Liver (tissue), 9 donors: ENCODE results near the gene POC1A. TPM values are rescaled to one million over a fixed set of nuclear protein-coding genes. Genes with fewer than 3 reads are reported as not detected.
A peak's percentile ranks its signal among the peaks of the same experiment; 100 is the strongest.

Source experiments
- DNase-seq: peaks from one replicate; pipeline ENCODE4 v3.0.0-alpha.2; 2017; ENCODE audit warnings: low spot score
- H3K27ac ChIP-seq, 2 donors: one replicate each; pipeline ENCODE4 v1.7.0; 2013; ENCODE audit warnings: inconsistent platforms in 2 of 2, low read length in 2 of 2, control low read depth in 1 of 2, low read depth in 1 of 2, mild to moderate bottlenecking in 1 of 2
- H3K27me3 ChIP-seq, 4 donors: one replicate each; pipeline versions ENCODE4 v1.6.1 to v1.7.0; 2013; ENCODE audit warnings: low read length in 3 of 4, inconsistent platforms in 1 of 4, mild to moderate bottlenecking in 1 of 4, moderate library complexity in 1 of 4; ENCODE audit not compliant: control insufficient read depth in 4 of 4, insufficient read depth in 4 of 4
- H3K36me3 ChIP-seq, 4 donors: one replicate each; pipeline versions ENCODE4 v1.6.1 to v1.7.0; 2013; ENCODE audit warnings: low read length in 3 of 4, mild to moderate bottlenecking in 3 of 4, low read depth in 1 of 4, moderate library complexity in 1 of 4; ENCODE audit not compliant: control insufficient read depth in 4 of 4, insufficient read depth in 3 of 4
- H3K4me1 ChIP-seq, 4 donors: one replicate each; pipeline versions ENCODE4 v1.6.1 to v1.7.0; 2013; ENCODE audit warnings: low read length in 3 of 4, mild to moderate bottlenecking in 3 of 4, moderate library complexity in 1 of 4; ENCODE audit not compliant: control insufficient read depth in 4 of 4, insufficient read depth in 4 of 4
- H3K4me3 ChIP-seq, 3 donors: one replicate each; pipeline versions ENCODE4 v1.6.1 to v1.7.0; 2013; ENCODE audit warnings: low read length in 3 of 3, control low read depth in 1 of 3, low read depth in 1 of 3, mild to moderate bottlenecking in 1 of 3
- H3K9ac ChIP-seq, 2 donors: one replicate each; pipeline ENCODE4 v1.7.0; 2013; ENCODE audit warnings: low read length in 2 of 2, mild to moderate bottlenecking in 2 of 2, moderate library complexity in 2 of 2, control low read depth in 1 of 2, low read depth in 1 of 2
- H3K9me3 ChIP-seq, 4 donors: one replicate each; pipeline versions ENCODE4 v1.6.1 to v1.7.0; 2013; ENCODE audit warnings: low read length in 3 of 4; ENCODE audit not compliant: control insufficient read depth in 4 of 4
- ATF3 ChIP-seq: IDR thresholded peaks from 2 replicates; pipeline ENCODE4 v1.6.1; 2016; ENCODE audit warnings: antibody characterized with exemption
- CTCF ChIP-seq: fragments of 150-350 bp; IDR thresholded peaks from 2 replicates; pipeline ENCODE4 v1.5.1; 2017; ENCODE audit warnings: improper control_type of control experiment, low read depth, low read length; ENCODE audit not compliant: missing input control
- EGR1 ChIP-seq, 2 donors: IDR thresholded peaks; 2 replicates each; pipeline ENCODE4 v1.6.1; 2016 to 2018; ENCODE audit warnings: antibody characterized with exemption in 2 of 2, low read depth in 2 of 2
- HNF4A ChIP-seq, 2 donors: conservative IDR thresholded peaks; 2 replicates each; pipeline ENCODE4 v1.6.1; 2016; ENCODE audit warnings: antibody characterized with exemption in 2 of 2, mild to moderate bottlenecking in 2 of 2
- HNF4G ChIP-seq: IDR thresholded peaks from 2 replicates; pipeline ENCODE4 v1.6.1; 2016; ENCODE audit warnings: antibody characterized with exemption
- RAD21 ChIP-seq, 2 donors: IDR thresholded peaks; 2 replicates each; pipeline ENCODE4 v1.6.1; 2016; ENCODE audit warnings: antibody characterized with exemption in 2 of 2, mild to moderate bottlenecking in 2 of 2
- RXRA ChIP-seq, 2 donors: IDR thresholded peaks; 2 replicates each; pipeline ENCODE4 v1.6.1; 2017 to 2018; ENCODE audit warnings: antibody characterized with exemption in 2 of 2, mild to moderate bottlenecking in 1 of 2
- ZBTB33 ChIP-seq: IDR thresholded peaks from 2 replicates; pipeline ENCODE4 v1.6.1; 2016; ENCODE audit warnings: antibody characterized with exemption
- WGBS: extraction: QIAGEN DNeasy Blood & Tissue Kit; methylation state at CpG from one replicate; pipeline ENCODE4 v1.1.7; 2013; 5-methylcytosine and 5-hydroxymethylcytosine counted together
- polyA plus RNA-seq, 2 donors: library from polyadenylated mRNA; stranded (reverse) in 1 of 2; unstranded in 1 of 2; fragments of 200-250 nt in 1 of 2; fragments of >200 nt in 1 of 2; fragmentation: Nextera tagmentation in 1 of 2; extraction: Ambion mirVana in 1 of 2; gene quantifications; one replicate each; pipeline versions ENCODE4 v1.2.1 to v1.2.3, GENCODE V29; 2013 to 2015
- total RNA-seq, 2 donors: library from RNA; depleted of rRNA; stranded (reverse); fragments of >200 nt; gene quantifications; one replicate each; pipeline ENCODE4 v1.2.3, GENCODE V29; 2014
- donor health status: healthy.
- donor health status: healthy.
- donor health status: healthy.
- donor health status: healthy.
- donor health status: healthy.

The POC1A gene
- total and polyA plus RNA-seq, 4 donors = 1.4 to 12.7 (median 4.8) TPM

GRCh38 chr3:52144796-52145735, 9.2 kb downstream of the POC1A start:
- no peaks in the 10 kb centered on the region for H3K27me3 ChIP-seq
- peak; percentile 26 for DNase-seq
- peaks cover 0 to 5% (median under 1%) of the 10 kb centered on the region in 4 donors for H3K36me3 ChIP-seq
- H3K4me1 ChIP-seq = peaks cover 0 to 4% (median 0%) of the 10 kb centered on the region in 4 donors
- no peak overlapping the region for H3K9ac ChIP-seq
- 95% methylated on average over 11 of the region's 11 CpGs for WGBS
- H3K4me3 ChIP-seq = no peak overlapping the region
- H3K9me3 ChIP-seq = no peaks in the 10 kb centered on the region
- TF ChIP-seq CTCF (no peak), ATF3 (no peak), EGR1 (IDR thresholded peaks at IDR 0.05; ENCODE audit: low read depth in 2 of 2) (no peak), ZBTB33 (no peak), HNF4A (conservative IDR thresholded peaks at IDR 0.05) (no peak), RXRA (IDR thresholded peaks at IDR 0.05) (no peak), HNF4G (no peak)
- H3K27ac ChIP-seq = no peak overlapping the region

GRCh38 chr3:52144034-52144795, 10.0 kb downstream of the POC1A start:
- Histone ChIP-seq H3K4me1 (peaks cover 0 to 4% (median 0%) of the 10 kb centered on the region in 4 donors), H3K9me3 (no peaks in the 10 kb centered on the region), H3K9ac (no peak overlapping the region), H3K36me3 (peaks cover 0 to 5% (median under 1%) of the 10 kb centered on the region in 4 donors), H3K27ac (no peak overlapping the region), H3K4me3 (no peak overlapping the region), H3K27me3 (no peaks in the 10 kb centered on the region)
- peak; percentile 89 for DNase-seq
- no peak for TF ChIP-seq RXRA (IDR thresholded peaks at IDR 0.05)
- peak; percentile 96 for TF ChIP-seq RAD21 (IDR thresholded peaks at IDR 0.05)
- peak; percentile 98 for TF ChIP-seq CTCF
- WGBS = 84% methylated on average over 3 of the region's 3 CpGs
